Embryonic facial prominence (tissue), 1 donor: ENCODE data around the gene EXOC6.

Experiments
- DNase-seq: peaks from one replicate; pipeline ENCODE4 v3.0.0-alpha.2; 2016; ENCODE audit errors: extremely low spot score

The EXOC6 gene

GRCh38 chr10:92832998-92833650, 15.2 kb upstream of the EXOC6 start:
- DNase-seq = no peak

- DNase-seq = no peak
Observed at GRCh38 chr10:92834331-92834730, 14.0 kb upstream of the EXOC6 start.

GRCh38 chr10:92834986-92835385, 13.3 kb upstream of the EXOC6 start:
- DNase-seq = no peak

GRCh38 chr10:92837456-92837855, 10.9 kb upstream of the EXOC6 start:
- DNase-seq = no peak

GRCh38 chr10:92839191-92840085, 8.9 kb upstream of the EXOC6 start:
- no peak for DNase-seq

GRCh38 chr10:92844746-92845145, 3.6 kb upstream of the EXOC6 start:
- no peak for DNase-seq

GRCh38 chr10:92845921-92846320, 2.4 kb upstream of the EXOC6 start:
- no peak for DNase-seq

- no peak for DNase-seq
Observed at GRCh38 chr10:92846344-92846743, 2.0 kb upstream of the EXOC6 start.

- DNase-seq = no peak
Observed at GRCh38 chr10:92846854-92847201, 1.5 kb upstream of the EXOC6 start.

GRCh38 chr10:92847202-92847864, 987 bp upstream of the EXOC6 start:
- no peak for DNase-seq

GRCh38 chr10:92848037-92848440, 281 bp upstream of the EXOC6 start:
- DNase-seq = no peak

GRCh38 chr10:92849234-92849525, 860 bp downstream of the EXOC6 start:
- DNase-seq = no peak

- DNase-seq = no peak
Observed at GRCh38 chr10:92849576-92850090, 1.3 kb downstream of the EXOC6 start.

- DNase-seq = no peak
Observed at GRCh38 chr10:92850185-92850584, 1.9 kb downstream of the EXOC6 start.

GRCh38 chr10:92851003-92851402, 2.7 kb downstream of the EXOC6 start:
- no peak for DNase-seq

- DNase-seq = no peak
Observed at GRCh38 chr10:92855560-92855959, 7.2 kb downstream of the EXOC6 start.

- DNase-seq = no peak
Observed at GRCh38 chr10:92857904-92858514, 9.7 kb downstream of the EXOC6 start.

- no peak for DNase-seq
Observed at GRCh38 chr10:92867235-92867634, 18.9 kb downstream of the EXOC6 start.

GRCh38 chr10:92868036-92868435, 19.7 kb downstream of the EXOC6 start:
- DNase-seq = no peak

- DNase-seq = no peak
Observed at GRCh38 chr10:92868557-92868956, 20.2 kb downstream of the EXOC6 start.

GRCh38 chr10:92873029-92873428, 24.7 kb downstream of the EXOC6 start:
- no peak for DNase-seq

- DNase-seq = no peak
Observed at GRCh38 chr10:92876509-92877036, 28.3 kb downstream of the EXOC6 start.
